ENCODE data around the gene CTU2.
A peak's percentile ranks its signal among the peaks of the same experiment; 100 is the strongest.

CTU2 gene

DNA sequence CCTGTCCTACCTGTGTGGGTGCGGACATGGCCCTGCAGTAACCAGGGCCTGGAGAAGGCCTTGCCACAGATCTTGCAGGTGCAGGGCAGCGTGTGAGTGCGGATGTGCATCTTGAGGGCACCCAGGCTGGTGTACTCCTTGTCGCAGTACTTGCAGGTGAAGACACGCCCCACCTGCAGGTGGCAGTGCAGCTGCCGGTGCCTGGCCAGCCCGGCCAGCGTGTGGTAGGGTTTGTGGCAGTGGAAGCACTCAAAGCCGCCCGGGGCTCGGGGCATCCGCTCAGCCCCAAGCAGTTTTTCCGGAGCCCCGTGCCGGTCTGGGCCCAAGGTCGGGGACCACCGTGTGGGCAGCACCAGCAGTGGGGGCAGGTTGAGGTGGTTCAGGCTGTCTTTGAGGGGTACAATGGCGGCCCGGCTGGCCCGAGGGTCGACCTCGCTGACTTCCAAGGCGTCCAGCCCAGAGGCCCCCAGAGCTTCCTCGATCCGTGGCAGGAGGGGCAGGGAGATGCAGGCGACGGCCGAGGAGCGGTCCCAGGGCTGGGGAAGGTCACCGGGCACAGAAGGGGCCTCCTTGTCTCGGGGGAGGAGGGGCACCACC is 25.1 kb upstream of the CTU2 start:
- no peak for DNase-seq

DNA sequence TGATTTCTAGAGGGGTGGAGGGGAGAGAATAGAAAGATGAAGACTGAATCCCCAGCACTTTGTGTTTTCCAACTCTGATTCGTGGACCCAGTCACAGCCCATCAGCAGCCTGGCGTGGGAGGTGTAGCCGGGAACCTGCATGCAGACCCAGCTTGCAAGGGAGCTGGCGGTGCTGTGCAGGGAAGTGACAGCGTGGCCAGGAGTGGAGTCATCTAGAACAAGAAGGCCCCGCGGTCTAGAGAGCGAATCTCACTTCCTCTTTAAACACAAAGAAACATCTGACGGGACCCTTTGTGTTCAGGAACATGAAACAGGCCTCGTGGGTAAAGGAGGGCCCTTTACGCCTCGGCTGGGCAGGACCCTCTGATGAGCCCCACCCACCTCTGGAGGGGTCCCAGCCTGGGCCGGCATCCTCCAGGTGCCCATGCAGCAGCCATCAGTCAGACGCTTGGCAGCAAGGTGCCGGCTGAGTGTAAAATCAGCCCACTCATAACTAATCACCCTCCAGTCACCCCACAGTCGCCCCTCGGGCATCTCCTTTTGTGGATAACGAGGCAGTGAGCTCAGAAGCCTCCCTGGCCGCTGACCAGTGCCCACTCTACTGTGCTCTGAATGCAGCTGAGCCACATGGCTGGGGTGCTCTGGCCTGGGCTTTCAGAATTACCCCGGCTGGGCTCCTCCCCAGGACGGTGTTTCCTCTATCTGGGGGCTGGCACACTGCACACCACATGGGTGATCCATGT is 24.4 kb upstream of the CTU2 start:
- DNase-seq = no peak

DNA sequence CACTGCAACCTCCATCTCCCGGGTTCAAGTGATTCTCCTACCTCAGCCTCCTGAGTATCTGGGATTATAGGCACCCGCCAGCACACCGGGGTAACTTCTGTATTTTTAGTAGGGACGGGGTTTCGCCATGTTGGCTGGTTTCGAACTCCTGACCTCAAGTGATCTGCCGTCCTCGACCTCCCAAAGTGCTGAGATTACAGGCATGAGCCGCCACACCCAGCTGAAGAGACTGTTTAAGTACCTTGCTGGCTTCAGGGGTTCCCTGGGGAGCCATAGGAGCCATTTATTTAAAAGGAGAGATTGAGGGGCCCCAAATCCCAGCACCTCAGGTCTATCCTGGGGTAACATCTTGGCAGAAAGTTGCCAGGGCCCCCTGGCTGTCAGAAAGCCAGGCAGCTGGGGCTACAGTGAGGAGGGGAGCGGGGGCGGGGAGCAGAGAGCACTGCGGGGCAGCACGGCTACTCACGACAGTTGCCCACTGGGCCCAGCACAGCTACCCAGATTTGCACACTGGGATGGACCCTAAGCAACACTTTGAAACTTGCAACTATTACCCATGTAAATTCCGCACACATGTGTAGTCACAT is 21.6 kb upstream of the CTU2 start:
- DNase-seq = no peak

GRCh38 chr16:88685156-88686061 is 20.9 kb upstream of the CTU2 start:
- DNase-seq = peak; percentile 61

GRCh38 chr16:88686062-88686438 is 20.3 kb upstream of the CTU2 start:
- peak; percentile 48 for DNase-seq

- peak; percentile 73 for DNase-seq
These were observed 19.7 kb upstream of the CTU2 start, which contains the start of gene SNAI3 for GRCh38 chr16:88686439-88687253. TSS of gene SNAI3 (minus strand) at chr16:88686507. CDS start at chr16:88686406, 101 bp downstream.

DNA sequence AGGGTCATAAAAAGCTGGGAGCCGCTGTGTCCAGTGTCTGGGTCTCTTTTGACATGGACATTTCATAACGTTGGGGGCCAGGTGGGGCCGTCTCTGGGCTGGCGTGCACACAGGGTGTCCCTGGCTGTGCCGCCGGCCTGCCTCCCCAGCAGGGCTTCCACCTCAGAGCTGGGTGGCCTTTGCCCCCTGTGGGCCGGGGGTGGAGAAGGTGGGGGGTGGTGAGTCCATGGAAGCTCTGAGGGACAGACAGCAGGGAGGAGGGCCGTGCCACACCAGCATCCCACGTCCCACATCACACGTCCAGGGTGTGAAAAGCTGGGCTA is 19.1 kb upstream of the CTU2 start:
- DNase-seq = no peak

GRCh38 chr16:88687676-88688012 is 18.7 kb upstream of the CTU2 start:
- DNase-seq = no peak

- no peak for DNase-seq
These were observed 18.1 kb upstream of the CTU2 start for GRCh38 chr16:88688013-88688778.

DNA sequence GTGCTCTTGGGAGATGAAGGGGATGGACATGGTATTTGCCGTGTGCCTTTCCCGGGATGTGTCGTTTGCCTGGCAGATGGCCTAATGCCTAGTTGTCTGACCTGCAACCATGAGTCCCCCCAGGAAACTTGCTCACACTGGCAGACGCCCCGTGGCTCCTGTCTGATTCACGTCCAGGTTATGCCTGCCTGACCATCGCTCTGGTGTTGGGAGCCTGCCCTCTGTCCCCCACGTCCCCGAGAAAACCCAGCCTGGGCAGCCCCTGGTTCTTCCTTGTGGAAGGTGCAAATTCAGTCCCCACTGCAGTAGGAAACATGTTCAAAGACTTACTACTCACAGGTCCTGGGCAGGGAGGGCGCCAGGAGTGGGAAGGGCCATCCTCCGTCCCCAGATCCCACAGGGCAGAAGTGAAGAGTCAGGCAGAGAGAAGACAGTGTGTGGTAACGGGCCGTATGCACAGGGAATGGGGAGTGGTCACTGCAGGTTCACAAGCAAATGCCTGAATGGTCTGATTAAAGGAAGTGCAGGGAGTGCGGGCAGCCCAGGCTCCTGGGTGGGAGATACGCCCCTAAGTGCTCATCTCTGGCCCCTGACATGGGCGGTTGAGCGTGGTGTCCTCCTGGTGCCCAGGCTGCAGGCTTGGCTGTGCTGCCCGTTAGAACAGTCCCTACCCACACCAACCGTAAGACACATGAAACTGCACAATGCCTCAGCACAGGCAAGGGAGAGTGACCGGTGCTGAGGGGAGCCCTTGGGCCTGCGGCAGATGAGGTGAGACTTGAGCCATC is 15.8 kb upstream of the CTU2 start:
- no peak for DNase-seq

DNA sequence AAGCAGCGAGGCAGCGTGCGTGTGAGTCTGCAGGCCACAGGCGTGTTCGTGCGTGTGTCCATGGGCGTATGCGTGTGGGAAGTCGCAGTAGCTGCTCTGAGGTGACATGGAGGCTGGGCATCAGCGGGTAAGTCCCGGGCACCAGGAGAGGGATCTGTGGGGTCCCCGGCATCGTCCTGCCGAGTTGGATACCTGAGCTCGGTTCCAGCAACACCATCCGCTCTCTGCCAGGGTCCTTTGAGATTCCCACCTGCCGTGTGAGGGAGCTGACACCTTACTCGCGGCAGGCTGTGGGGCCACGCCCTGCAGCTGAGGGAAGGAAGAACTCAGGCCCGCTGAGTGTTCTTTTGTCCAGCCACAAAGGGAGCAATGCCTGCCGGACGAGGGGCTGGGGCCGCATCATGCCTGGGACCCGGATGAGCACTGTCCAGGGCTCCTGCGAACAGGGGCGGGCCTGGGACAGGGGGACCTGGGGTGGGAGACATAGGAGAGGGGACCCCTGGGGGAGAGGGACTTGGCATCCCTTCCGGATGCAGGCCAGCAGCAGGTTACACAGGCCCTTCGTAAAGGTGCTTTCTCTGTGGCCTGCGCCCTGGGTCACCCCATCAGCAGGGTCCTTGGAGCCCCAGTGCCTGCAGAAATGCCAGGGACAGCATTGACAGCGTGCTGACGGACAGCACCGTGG is 15.0 kb upstream of the CTU2 start:
- no peak for DNase-seq

DNA sequence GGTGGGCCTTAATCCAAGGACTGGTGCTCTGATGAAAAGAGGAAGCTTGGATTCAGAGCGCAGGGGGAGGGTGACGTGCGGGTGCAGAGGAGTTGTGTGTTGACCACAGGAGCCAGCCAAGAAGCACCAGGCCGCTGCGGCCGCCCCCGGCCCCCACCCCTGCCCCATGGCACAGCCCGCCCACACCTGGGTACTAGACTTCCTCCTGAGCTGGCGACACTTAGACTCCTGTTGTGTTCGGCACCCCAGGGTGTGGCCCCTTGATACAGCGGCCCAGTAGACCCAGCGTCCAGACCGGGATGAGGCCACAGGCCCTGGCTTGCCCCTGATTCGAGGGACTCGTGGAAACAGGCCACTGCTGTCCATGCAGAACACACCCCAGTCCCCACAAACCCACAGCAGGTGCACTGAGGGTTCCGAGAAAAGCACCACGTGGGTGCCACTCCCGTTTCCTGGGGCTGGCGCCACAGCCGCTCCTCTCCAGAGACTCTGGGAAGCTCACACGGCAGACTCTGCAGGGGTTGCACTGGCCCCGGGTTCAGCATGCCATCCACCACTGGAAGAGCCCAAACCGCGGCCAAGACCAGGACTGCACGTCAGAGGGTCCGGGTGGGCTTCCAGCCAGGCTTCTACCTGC is 14.3 kb upstream of the CTU2 start:
- no peak for DNase-seq

- DNase-seq = no peak
These were observed 13.4 kb upstream of the CTU2 start for GRCh38 chr16:88692861-88693260.

DNA sequence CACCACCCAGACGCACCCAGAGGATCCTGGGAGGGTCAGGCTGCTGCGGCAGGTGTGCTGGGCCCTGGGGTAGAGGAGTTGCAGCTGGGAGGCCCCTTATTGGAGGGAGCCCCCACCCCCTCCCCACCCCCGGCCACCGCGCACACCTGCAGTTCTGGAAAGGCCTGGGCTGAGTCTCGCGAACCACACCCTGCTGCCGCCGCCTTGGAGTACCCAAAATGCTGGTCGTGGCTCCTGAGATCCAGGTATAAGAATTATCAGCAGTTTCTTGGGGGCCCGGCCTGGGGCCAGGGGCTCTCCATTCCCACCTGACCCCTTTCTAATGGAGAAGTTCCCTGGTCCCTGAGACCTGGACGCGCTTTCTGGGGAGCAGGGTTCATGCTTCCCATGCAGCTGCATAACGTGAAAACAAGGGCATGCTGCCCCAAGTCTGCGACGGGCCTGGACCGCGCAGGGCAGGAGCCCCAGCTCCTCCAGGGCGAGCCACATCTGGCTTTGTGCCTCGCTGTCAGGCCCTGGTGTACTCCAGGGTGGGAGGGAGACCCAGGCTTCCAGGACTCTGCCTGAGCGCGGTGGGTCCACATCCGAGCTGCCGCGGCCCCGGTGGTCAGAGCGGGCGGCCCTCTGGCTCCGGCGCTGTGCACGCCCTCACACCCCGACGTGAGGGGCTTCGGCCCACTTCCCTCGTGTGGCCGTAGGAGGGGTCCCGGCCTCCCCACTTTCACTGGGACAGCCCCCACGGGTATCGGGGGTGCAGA is 12.7 kb upstream of the CTU2 start:
- DNase-seq = no peak

- DNase-seq = no peak
These were observed 11.8 kb upstream of the CTU2 start for GRCh38 chr16:88694221-88695087.

DNA sequence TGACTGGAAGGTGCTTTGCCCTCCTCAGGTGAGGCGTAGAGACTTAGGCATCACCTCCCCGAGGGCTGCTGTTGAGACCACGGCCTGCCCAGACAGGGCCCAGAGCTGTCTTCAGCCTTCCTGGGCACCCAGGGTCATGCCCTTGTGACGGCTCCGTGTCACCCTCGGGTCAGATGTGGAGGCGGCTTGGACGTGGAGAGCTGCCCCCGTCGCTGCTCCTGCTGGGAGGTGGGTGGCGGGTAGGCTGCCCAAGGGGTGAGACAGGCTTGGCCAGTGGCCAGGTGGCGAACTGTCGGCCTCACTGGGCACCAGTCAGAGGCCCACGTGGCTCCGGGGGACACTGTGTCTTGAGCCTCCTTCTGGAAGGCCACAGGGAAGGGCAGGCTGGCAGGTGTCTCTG is 11.1 kb upstream of the CTU2 start:
- no peak for DNase-seq

- no peak for DNase-seq
These were observed 10.6 kb upstream of the CTU2 start for GRCh38 chr16:88695753-88696152.

GRCh38 chr16:88696441-88696840 is 9.9 kb upstream of the CTU2 start:
- no peak for DNase-seq

Data from right kidney (tissue), 1 donor.